ENCODE measurements around the gene GABBR2.

DNA sequence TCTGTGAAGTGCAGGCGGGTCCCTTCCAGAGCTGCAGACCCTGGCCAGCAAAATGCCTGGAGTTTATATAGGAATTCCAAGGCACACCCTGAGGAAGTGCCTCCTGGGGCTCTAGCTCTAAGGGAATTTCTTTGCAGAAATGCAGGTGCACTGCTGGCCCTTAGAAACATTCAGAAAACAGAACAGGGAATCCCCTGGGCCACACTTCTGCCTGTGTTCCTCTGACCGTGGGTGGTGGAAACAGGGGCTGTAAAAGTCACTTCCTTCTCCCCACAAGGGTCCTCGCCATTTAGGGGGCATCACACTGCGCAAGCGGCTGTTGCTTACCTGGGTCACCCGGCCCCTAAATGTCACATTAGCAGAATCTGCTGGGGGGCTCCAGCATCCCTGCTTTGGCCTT lies 312.5 kb downstream of the GABBR2 start:
- TF ChIP-seq, protein P1, sequence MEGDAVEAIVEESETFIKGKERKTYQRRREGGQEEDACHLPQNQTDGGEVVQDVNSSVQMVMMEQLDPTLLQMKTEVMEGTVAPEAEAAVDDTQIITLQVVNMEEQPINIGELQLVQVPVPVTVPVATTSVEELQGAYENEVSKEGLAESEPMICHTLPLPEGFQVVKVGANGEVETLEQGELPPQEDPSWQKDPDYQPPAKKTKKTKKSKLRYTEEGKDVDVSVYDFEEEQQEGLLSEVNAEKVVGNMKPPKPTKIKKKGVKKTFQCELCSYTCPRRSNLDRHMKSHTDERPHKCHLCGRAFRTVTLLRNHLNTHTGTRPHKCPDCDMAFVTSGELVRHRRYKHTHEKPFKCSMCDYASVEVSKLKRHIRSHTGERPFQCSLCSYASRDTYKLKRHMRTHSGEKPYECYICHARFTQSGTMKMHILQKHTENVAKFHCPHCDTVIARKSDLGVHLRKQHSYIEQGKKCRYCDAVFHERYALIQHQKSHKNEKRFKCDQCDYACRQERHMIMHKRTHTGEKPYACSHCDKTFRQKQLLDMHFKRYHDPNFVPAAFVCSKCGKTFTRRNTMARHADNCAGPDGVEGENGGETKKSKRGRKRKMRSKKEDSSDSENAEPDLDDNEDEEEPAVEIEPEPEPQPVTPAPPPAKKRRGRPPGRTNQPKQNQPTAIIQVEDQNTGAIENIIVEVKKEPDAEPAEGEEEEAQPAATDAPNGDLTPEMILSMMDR (conservative IDR thresholded peaks at IDR 0.05; ENCODE audit: low read depth, low read length), result no peak
- TF ChIP-seq EZH2 (IDR thresholded peaks at IDR 0.05; ENCODE audit: borderline replicate concordance, low read depth, low read length, poor library complexity, severe bottlenecking), result no peak

Data from A673 (cell line).